Neuronal stem cell (in vitro differentiated cells): Measurements from ENCODE around the gene TDG.

Experiments used
- DNase-seq: peaks from one replicate; pipeline ENCODE4 v3.0.0-alpha.2; 2013; ENCODE audit warnings: low spot score
- H2AFZ ChIP-seq: one replicate; pipeline ENCODE4 v1.6.1; 2013; ENCODE audit warnings: mild to moderate bottlenecking, low read length, inconsistent platforms
- H2AK5ac ChIP-seq: 2 replicates; pipeline ENCODE4 v1.6.1; 2013; ENCODE audit warnings: low read depth, mild to moderate bottlenecking, inconsistent platforms, low read length, moderate library complexity, mixed read lengths
- H2BK120ac ChIP-seq: 2 replicates; pipeline ENCODE4 v1.6.1; 2013; ENCODE audit warnings: low read depth, mild to moderate bottlenecking, inconsistent platforms, low read length, moderate library complexity, mixed read lengths
- H2BK12ac ChIP-seq: one replicate; pipeline ENCODE4 v1.6.1; 2013; ENCODE audit warnings: low read length, inconsistent platforms
- H2BK15ac ChIP-seq: 2 replicates; pipeline ENCODE4 v1.6.1; 2013; ENCODE audit warnings: mild to moderate bottlenecking, low read length, inconsistent platforms, mixed read lengths
- H2BK5ac ChIP-seq: one replicate; pipeline ENCODE4 v1.6.1; 2013; ENCODE audit warnings: inconsistent platforms, mild to moderate bottlenecking, low read length, moderate library complexity
- H3K14ac ChIP-seq: one replicate; pipeline ENCODE4 v1.6.1; 2013; ENCODE audit warnings: low read length, inconsistent platforms
- H3K18ac ChIP-seq: 2 replicates; pipeline ENCODE4 v1.6.1; 2013; ENCODE audit warnings: low read length, inconsistent platforms
- H3K23ac ChIP-seq: 2 replicates; pipeline ENCODE4 v1.6.1; 2013; ENCODE audit warnings: low read depth, mild to moderate bottlenecking, mixed read lengths, low read length, inconsistent platforms; ENCODE audit not compliant: poor library complexity
- H3K27ac ChIP-seq: replicated peaks from 3 replicates; pipeline ENCODE4 v1.5.1; 2013; ENCODE audit warnings: low read length, inconsistent platforms
- H3K27me3 ChIP-seq, 3 experiments: 2 replicates each; pipeline ENCODE4 v1.6.1; 2013; ENCODE audit warnings: low read length in 3 of 3, mild to moderate bottlenecking in 2 of 3, inconsistent platforms in 1 of 3, low read depth in 1 of 3, mixed read lengths in 1 of 3, moderate library complexity in 1 of 3; ENCODE audit not compliant: control insufficient read depth in 3 of 3, insufficient read depth in 3 of 3
- H3K36me3 ChIP-seq, 2 donors: replicated peaks in 1 of 2; 2 replicates each; pipeline ENCODE4 v1.6.1; 2013; ENCODE audit warnings: low read length in 2 of 2; ENCODE audit not compliant: control insufficient read depth in 2 of 2, insufficient read depth in 2 of 2
- H3K4ac ChIP-seq: 2 replicates; pipeline ENCODE4 v1.6.1; 2013; ENCODE audit warnings: inconsistent platforms, mild to moderate bottlenecking, low read length, moderate library complexity
- H3K4me1 ChIP-seq, 2 donors: 1 replicate in 1 of 2; 2 replicates in 1 of 2; pipeline ENCODE4 v1.6.1; 2013; ENCODE audit warnings: low read length in 2 of 2, low read depth in 1 of 2; ENCODE audit not compliant: control insufficient read depth in 2 of 2, insufficient read depth in 1 of 2
- H3K4me2 ChIP-seq: one replicate; pipeline ENCODE4 v1.6.1; 2013; ENCODE audit warnings: mild to moderate bottlenecking, low read length, inconsistent platforms; ENCODE audit not compliant: insufficient read depth, poor library complexity, severe bottlenecking
- H3K4me3 ChIP-seq, 2 donors: 2 replicates each; pipeline ENCODE4 v1.5.1; 2013; ENCODE audit warnings: low read length in 2 of 2, mild to moderate bottlenecking in 2 of 2, inconsistent platforms in 1 of 2, moderate library complexity in 1 of 2
- H3K79me1 ChIP-seq: one replicate; pipeline ENCODE4 v1.6.1; 2013; ENCODE audit warnings: low read depth, mild to moderate bottlenecking, inconsistent platforms, low read length, moderate library complexity
- H3K9ac ChIP-seq: one replicate; pipeline ENCODE4 v1.6.1; 2013; ENCODE audit warnings: mild to moderate bottlenecking, low read depth, low read length, inconsistent platforms; ENCODE audit not compliant: poor library complexity
- H3K9me3 ChIP-seq, 2 donors: replicated peaks in 1 of 2; 2 replicates each; pipeline versions ENCODE3 to v1.6.1; 2013; ENCODE audit warnings: low read length in 2 of 2, mild to moderate bottlenecking in 2 of 2, inconsistent platforms in 1 of 2, low read depth in 1 of 2, mixed read lengths in 1 of 2, moderate library complexity in 1 of 2; ENCODE audit not compliant: control insufficient read depth in 2 of 2, insufficient read depth in 1 of 2
- H4K8ac ChIP-seq: one replicate; pipeline ENCODE4 v1.6.1; 2013; ENCODE audit warnings: low read depth, mild to moderate bottlenecking, inconsistent platforms, low read length, moderate library complexity
- H4K91ac ChIP-seq: one replicate; pipeline ENCODE4 v1.6.1; 2013; ENCODE audit warnings: low read length, low read depth, mild to moderate bottlenecking, inconsistent platforms; ENCODE audit not compliant: poor library complexity
- WGBS, 2 donors: extraction: QIAGEN DNeasy Blood & Tissue Kit; methylation state at CpG; one replicate each; pipeline ENCODE4 v1.1.7; 2013; ENCODE audit warnings: missing lambda C conversion rate in 2 of 2, mixed read lengths in 1 of 2; ENCODE audit not compliant: insufficient read length in 2 of 2, insufficient replicate concordance in 1 of 2; ENCODE audit errors: extremely low coverage in 2 of 2; 5-methylcytosine and 5-hydroxymethylcytosine counted together

TDG gene

DNA sequence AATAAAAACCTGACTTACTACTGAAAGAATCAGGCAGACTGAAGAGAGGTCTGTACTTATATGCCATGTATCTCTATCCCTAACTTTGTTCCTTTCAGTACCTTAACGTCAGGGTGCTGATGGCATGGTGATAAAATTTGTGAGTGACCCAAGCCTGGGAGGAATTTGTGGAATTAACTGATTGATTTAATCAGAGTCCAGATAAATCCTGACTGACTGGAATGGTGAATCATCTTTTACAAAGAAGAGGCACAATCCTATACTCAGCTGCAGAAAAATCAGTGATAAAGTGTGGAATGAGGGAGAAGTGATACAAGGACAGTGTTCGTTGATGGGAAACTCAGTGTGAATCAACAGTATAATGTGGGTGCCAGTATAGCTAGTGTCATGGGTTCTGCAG is 3.7 kb downstream of the TDG start:
- no peak overlapping the region for H3K4me3 ChIP-seq
- no peak overlapping the region for H2BK5ac ChIP-seq
- no peaks in the 10 kb centered on the region for H3K9me3 ChIP-seq
- H3K27me3 ChIP-seq = no peaks in the 10 kb centered on the region
- DNase-seq = no peak
- no peak overlapping the region for H3K23ac ChIP-seq
- no peak overlapping the region for H4K91ac ChIP-seq
- no peak overlapping the region for H2BK15ac ChIP-seq
- no peak overlapping the region for H3K4ac ChIP-seq
- no peak overlapping the region for H2AK5ac ChIP-seq
- H3K4me1 ChIP-seq = peaks cover 0 to 5% of the 10 kb centered on the region in 2 donors
- no peak overlapping the region for H3K9ac ChIP-seq
- WGBS, 2 donors = no CpG with 5 or more reads among the region's 2 CpGs
- H3K27ac ChIP-seq = no peak overlapping the region
- H4K8ac ChIP-seq = no peak overlapping the region
- H3K4me2 ChIP-seq = no peak overlapping the region
- H2AFZ ChIP-seq = no peak overlapping the region
- no peak overlapping the region for H3K18ac ChIP-seq
- no peak overlapping the region for H3K14ac ChIP-seq
- peaks cover 5% of the 10 kb centered on the region for H3K79me1 ChIP-seq
- no peak overlapping the region for H2BK12ac ChIP-seq
- peaks cover 2 to 54% of the 10 kb centered on the region in 2 donors for H3K36me3 ChIP-seq
- no peak overlapping the region for H2BK120ac ChIP-seq

GRCh38 chr12:103973909-103974308 is 8.2 kb downstream of the TDG start:
- H3K27me3 ChIP-seq = no peaks in the 10 kb centered on the region
- H2BK5ac ChIP-seq = no peak overlapping the region
- H3K14ac ChIP-seq = no peak overlapping the region
- H4K8ac ChIP-seq = no peak overlapping the region
- H3K27ac ChIP-seq = no peak overlapping the region
- H2BK12ac ChIP-seq = no peak overlapping the region
- no peak overlapping the region for H3K4me2 ChIP-seq
- no peak overlapping the region for H2AFZ ChIP-seq
- no peak overlapping the region for H3K23ac ChIP-seq
- no peak overlapping the region for H2AK5ac ChIP-seq
- H3K4ac ChIP-seq = no peak overlapping the region
- peaks cover 16 to 78% of the 10 kb centered on the region in 2 donors for H3K36me3 ChIP-seq
- H3K18ac ChIP-seq = no peak overlapping the region
- H3K4me1 ChIP-seq = no peaks in the 10 kb centered on the region
- no peak overlapping the region for H2BK15ac ChIP-seq
- no peaks in the 10 kb centered on the region for H3K9me3 ChIP-seq
- peaks cover 5% of the 10 kb centered on the region for H3K79me1 ChIP-seq
- H4K91ac ChIP-seq = no peak overlapping the region
- H3K4me3 ChIP-seq = no peak overlapping the region
- no peak overlapping the region for H2BK120ac ChIP-seq
- no peak overlapping the region for H3K9ac ChIP-seq
- no CpG with 5 or more reads among the region's 2 CpGs for WGBS, 2 donors
- DNase-seq = no peak

DNA sequence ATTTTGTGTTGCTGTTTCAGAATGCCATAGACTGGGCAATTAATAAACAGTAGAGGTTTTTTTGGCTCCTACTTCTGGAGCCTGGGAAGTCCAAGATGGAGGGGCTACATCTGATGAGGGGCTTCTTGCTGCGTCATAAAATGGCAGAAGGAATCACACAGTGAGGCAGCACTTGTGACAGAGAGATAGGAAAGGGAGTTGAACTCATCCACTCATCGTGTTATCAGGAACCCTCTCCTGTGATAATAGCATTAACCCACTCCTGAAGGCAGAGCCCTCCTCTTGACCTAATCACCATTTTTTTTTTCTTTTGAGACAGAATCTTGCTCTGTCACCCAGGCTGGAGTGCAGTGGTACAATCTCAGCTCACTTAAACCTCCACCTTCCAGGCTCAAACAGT is 9.7 kb downstream of the TDG start:
- Histone ChIP-seq H3K36me3 (peaks cover 16 to 77% of the 10 kb centered on the region in 2 donors), H4K8ac (no peak overlapping the region)

DNA sequence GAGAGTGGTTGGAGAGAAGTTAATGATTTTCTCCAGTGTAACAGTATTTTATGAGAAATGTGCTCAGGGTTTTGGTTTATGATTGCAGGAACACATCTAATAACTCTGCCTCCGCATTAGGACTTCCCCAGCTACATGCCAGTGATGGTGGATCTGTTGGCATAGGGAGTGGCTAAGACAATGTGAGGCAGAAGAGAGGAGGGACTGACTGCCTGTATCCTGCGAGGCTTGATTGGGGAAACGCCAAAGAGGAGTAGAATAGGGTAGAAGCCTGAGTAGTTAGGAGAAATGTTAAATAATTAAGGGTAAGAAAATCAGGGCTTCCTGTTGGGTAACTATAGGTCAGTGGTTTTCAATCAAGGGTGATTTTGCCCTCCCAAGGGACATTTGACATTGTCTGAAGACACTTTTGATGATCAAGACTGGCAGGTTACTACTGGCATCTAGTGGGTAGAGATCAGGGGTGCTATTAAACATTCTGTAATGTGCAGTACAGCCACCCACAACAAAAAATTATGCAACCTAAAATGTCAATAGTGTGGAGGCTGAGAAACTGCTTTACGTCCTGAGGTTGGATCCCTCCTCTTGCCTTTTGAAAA is 12.8 kb downstream of the TDG start:
- Histone ChIP-seq H2BK12ac (no peak overlapping the region), H2AK5ac (no peak overlapping the region), H3K4me1 (no peaks in the 10 kb centered on the region), H3K4me2 (no peak overlapping the region), H4K8ac (no peak overlapping the region), H2BK15ac (no peak overlapping the region), H3K36me3 (peaks cover 16 to 92% of the 10 kb centered on the region in 2 donors), H2BK5ac (no peak overlapping the region), H2BK120ac (no peak overlapping the region), H3K4me3 (no peak overlapping the region), H3K9me3 (no peaks in the 10 kb centered on the region), H3K4ac (no peak overlapping the region), H3K18ac (no peak overlapping the region), H2AFZ (no peak overlapping the region), H3K27me3 (no peaks in the 10 kb centered on the region), H3K14ac (no peak overlapping the region), H4K91ac (no peak overlapping the region), H3K79me1 (no peaks in the 10 kb centered on the region), H3K9ac (no peak overlapping the region), H3K23ac (no peak overlapping the region), H3K27ac (no peak overlapping the region)
- WGBS, 2 donors = 100% methylated on average over 1 of the region's 4 CpGs; no CpG with 5 or more reads in 1 of the 2 donors
- no peak for DNase-seq

More for the DNA sequence above, 9.7 kb downstream of the TDG start:
- no CpG with 5 or more reads among the region's 2 CpGs for WGBS, 2 donors
- Histone ChIP-seq H3K27ac (no peak overlapping the region), H3K14ac (no peak overlapping the region), H3K27me3 (no peaks in the 10 kb centered on the region), H2AFZ (no peak overlapping the region), H3K18ac (no peak overlapping the region), H2BK15ac (no peak overlapping the region), H3K79me1 (peaks cover 3% of the 10 kb centered on the region), H2BK120ac (no peak overlapping the region), H4K91ac (no peak overlapping the region), H3K4me1 (no peaks in the 10 kb centered on the region), H2BK12ac (no peak overlapping the region), H3K4me2 (no peak overlapping the region), H2AK5ac (no peak overlapping the region), H3K9me3 (no peaks in the 10 kb centered on the region), H2BK5ac (no peak overlapping the region), H3K4me3 (no peak overlapping the region), H3K4ac (no peak overlapping the region), H3K23ac (no peak overlapping the region), H3K9ac (no peak overlapping the region)
- no peak for DNase-seq
